GM12878 (cell line): ENCODE measurements around the gene MROH8. TPM values are rescaled to one million over a fixed set of nuclear protein-coding genes. Genes with fewer than 3 reads are reported as not detected.

Experiments
- ATAC-seq: fragments of 200-7000 bp; cut with Tn5 transposase; 3 replicates; pipeline ENCODE4 v1.9.1; 2020; ENCODE audit warnings: mild to moderate bottlenecking, moderate library complexity
- BruUV-seq: library from RNA; stranded (reverse); fragments of 400-500 nt; replicated peaks from 2 replicates; lab custom pipeline; 2021; lab: Mats Ljungman, UMichigan
- CTCF ChIA-PET: fragments of 300-600 bp; sonication (Branson Sonifier 250); formaldehyde crosslinking; extraction: SDS; loops from one replicate; lab custom pipeline; 2021; ENCODE audit warnings: inconsistent platforms; lab: Yijun Ruan, JAX
- POLR2A ChIA-PET: fragments of 350-600 bp; formaldehyde crosslinking; extraction: SDS; loops from one replicate; lab custom pipeline; 2021; ENCODE audit warnings: inconsistent platforms; lab: Charles Lee
- RAD21 ChIA-PET: fragments of 300-600 bp; sonication (Branson Sonifier 250); formaldehyde crosslinking; loops from one replicate; lab custom pipeline; 2023; ENCODE audit warnings: antibody characterized with exemption; ENCODE audit not compliant: unreplicated experiment; lab: Charles Lee
- SMC1A ChIA-PET: fragments of 300-600 bp; sonication (Branson Sonifier 250); formaldehyde crosslinking; loops from one replicate; lab custom pipeline; 2023; ENCODE audit not compliant: unreplicated experiment, uncharacterized antibody; lab: Charles Lee
- DNase-seq: peaks from one replicate; pipeline ENCODE4 v3.0.0-alpha.2; 2011; ENCODE audit warnings: low read depth, low spot score
- FAIRE-seq: peaks from 3 replicates; lab custom pipeline; 2011; peaks lifted over from hg19 to GRCh38; lab: Jason Lieb, UNC
- H2AFZ ChIP-seq: 2 replicates; pipeline ENCODE4 v1.6.0; 2011; ENCODE audit warnings: low read depth, low read length, control low read depth; ENCODE audit not compliant: control insufficient read depth
- H3K27ac ChIP-seq: 2 replicates; pipeline ENCODE4 v1.5.1; 2011; ENCODE audit warnings: control low read depth; ENCODE audit not compliant: control insufficient read depth, insufficient read depth
- H3K27me3 ChIP-seq, 2 experiments: replicated peaks in 1 of 2; 2 replicates each; pipeline versions ENCODE4 v1.6.0 to v1.6.1; 2011; ENCODE audit warnings: low read length in 1 of 2; ENCODE audit not compliant: control insufficient read depth in 2 of 2, insufficient read depth in 2 of 2
- H3K36me3 ChIP-seq, 2 experiments: 2 replicates each; pipeline ENCODE4 v1.5.1; 2011; ENCODE audit warnings: low read length in 1 of 2; ENCODE audit not compliant: control insufficient read depth in 2 of 2, insufficient read depth in 2 of 2
- H3K4me1 ChIP-seq: 2 replicates; pipeline ENCODE4 v1.6.1; 2011; ENCODE audit warnings: mild to moderate bottlenecking, low read length, moderate library complexity, mixed read lengths; ENCODE audit not compliant: control insufficient read depth, insufficient read depth
- H3K4me2 ChIP-seq: 2 replicates; pipeline ENCODE4 v1.6.0; 2011; ENCODE audit warnings: control low read depth; ENCODE audit not compliant: control insufficient read depth, insufficient read depth
- H3K4me3 ChIP-seq: fragments of 200-600 bp; sonication (generic); 2 replicates; pipeline ENCODE4 v1.5.1; 2016
- H3K79me2 ChIP-seq: 2 replicates; pipeline ENCODE4 v1.6.0; 2011; ENCODE audit warnings: low read length; ENCODE audit not compliant: control insufficient read depth, insufficient read depth
- H3K9ac ChIP-seq: 2 replicates; pipeline ENCODE4 v1.8.0; 2011; ENCODE audit warnings: low read length, control low read depth, mixed read lengths; ENCODE audit not compliant: control insufficient read depth, insufficient read depth
- H3K9me3 ChIP-seq: replicated peaks from 3 replicates; pipeline ENCODE4 v1.5.1; 2011; ENCODE audit warnings: mild to moderate bottlenecking, low read length; ENCODE audit not compliant: control insufficient read depth, insufficient read depth
- H4K20me1 ChIP-seq: 2 replicates; pipeline ENCODE4 v1.6.0; 2011; ENCODE audit not compliant: control insufficient read depth, insufficient read depth
- BCLAF1 ChIP-seq: fragments of 450-650 bp; IDR thresholded peaks from 2 replicates; pipeline ENCODE4 v1.6.1; 2017; ENCODE audit warnings: antibody characterized with exemption, mild to moderate bottlenecking, moderate library complexity
- EED ChIP-seq: sonication (generic); IDR thresholded peaks from 2 replicates; pipeline ENCODE4 v1.6.1; 2016; ENCODE audit warnings: antibody characterized with exemption, low read depth
- HDAC6 ChIP-seq: fragments of 200-600 bp; sonication (generic); IDR thresholded peaks from one replicate; pipeline ENCODE4 v1.8.0; 2017; ENCODE audit warnings: antibody characterized with exemption; ENCODE audit not compliant: unreplicated experiment
- JUND ChIP-seq: IDR thresholded peaks from 2 replicates; pipeline ENCODE4 v1.6.1; 2012; ENCODE audit warnings: low read depth, mild to moderate bottlenecking, low read length, improper control_type of control experiment, moderate library complexity
- KDM1A ChIP-seq: fragments of 200-600 bp; sonication (generic); IDR thresholded peaks from 2 replicates; pipeline ENCODE4 v1.6.1; 2016; ENCODE audit warnings: borderline replicate concordance
- NFIC ChIP-seq: IDR thresholded peaks from 2 replicates; pipeline ENCODE4 v1.6.1; 2012; ENCODE audit warnings: low read depth, mild to moderate bottlenecking, inconsistent platforms, low read length, moderate library complexity
- NR2C1 ChIP-seq: fragments of 450-650 bp; IDR thresholded peaks from 2 replicates; pipeline ENCODE4 v1.6.1; 2017; ENCODE audit warnings: antibody characterized with exemption, mild to moderate bottlenecking, moderate library complexity
- PAX5 ChIP-seq: IDR thresholded peaks from 2 replicates; pipeline ENCODE4 v1.6.1; 2011; ENCODE audit warnings: low read depth, low read length, borderline replicate concordance
- POLR2AphosphoS5 ChIP-seq: IDR thresholded peaks from 2 replicates; pipeline ENCODE4 v1.6.1; 2011; ENCODE audit warnings: mild to moderate bottlenecking, low read length, inconsistent platforms
- RUNX3 ChIP-seq: IDR thresholded peaks from 2 replicates; pipeline ENCODE4 v1.6.1; 2012; ENCODE audit warnings: low read length, inconsistent platforms
- SMAD5 ChIP-seq: IDR thresholded peaks from 2 replicates; pipeline ENCODE4 v1.6.1; 2016; ENCODE audit warnings: antibody characterized with exemption, low read depth
- SUZ12 ChIP-seq: fragments of 200-600 bp; sonication (generic); IDR thresholded peaks from one replicate; pipeline ENCODE4 v1.6.1; 2018; ENCODE audit warnings: antibody characterized with exemption, mild to moderate bottlenecking; ENCODE audit not compliant: unreplicated experiment
- YBX1 ChIP-seq: fragments of 450-650 bp; IDR thresholded peaks from 2 replicates; pipeline ENCODE4 v1.6.1; 2016; ENCODE audit warnings: antibody characterized with exemption
- WGBS: methylation state at CpG from one replicate; pipeline ENCODE4 v1.1.6; 2016; ENCODE audit warnings: low lambda C conversion rate; ENCODE audit not compliant: insufficient replicate concordance, insufficient coverage; ENCODE audit errors: missing lambda C conversion rate; 5-methylcytosine and 5-hydroxymethylcytosine counted together
- in situ Hi-C: fragments of 300-500 bp; cut with MboI; formaldehyde crosslinking; loops from 9 replicates; pipeline ENCODE4 v1.14.3; 2018; ENCODE audit warnings: mixed read lengths
- intact Hi-C: fragments of 100-400 bp; cut with micrococcal nuclease; formaldehyde crosslinking; loops from one replicate; pipeline ENCODE4 v1.14.2; 2022; ENCODE audit not compliant: unreplicated experiment
- polyA plus RNA-seq, 11 experiments: library from polyadenylated mRNA; depleted of rRNA in 4 of 11; unstranded in 6 of 11; stranded (reverse) in 5 of 11; fragments of >200 nt; fragmentation: Nextera tagmentation in 4 of 11; fragmentation: Illumina TruSeq in 1 of 11; extraction: Ambion mirVana in 4 of 11; extraction: Trizol in 1 of 11; gene quantifications; 1 replicate in 1 of 11; 2 replicates in 10 of 11; pipeline versions ENCODE4 v1.2.1 to v1.2.3, GENCODE V29; 2011 to 2016; ENCODE audit warnings: inconsistent platforms in 2 of 11, missing spikeins in 2 of 11, low read depth in 1 of 11
- total RNA-seq, 4 experiments: library from RNA; depleted of rRNA in 3 of 4; stranded (reverse); fragments of >200 nt in 3 of 4; fragmentation: Illumina TruSeq in 1 of 4; extraction: Trizol in 1 of 4; gene quantifications; 2 replicates each; pipeline versions ENCODE4 v1.2.1 to v1.2.3, GENCODE V29; 2013 to 2021
- TF ChIP-seq, protein P1 (sequence below): fragments of 450-650 bp; conservative IDR thresholded peaks from 2 replicates; pipeline ENCODE4 v1.6.1; 2017; ENCODE audit warnings: mild to moderate bottlenecking, moderate library complexity
- TF ChIP-seq, protein P2 (sequence below), 3 experiments: IDR thresholded peaks in 2 of 3; conservative IDR thresholded peaks in 1 of 3; 2 replicates each; pipeline ENCODE4 v1.5.1; 2011; ENCODE audit warnings: low read depth in 3 of 3, low read length in 3 of 3, mild to moderate bottlenecking in 3 of 3, control low read depth in 2 of 3, moderate library complexity in 2 of 3, inconsistent platforms in 1 of 3, mixed read lengths in 1 of 3; ENCODE audit not compliant: control insufficient read depth in 2 of 3, insufficient read depth in 1 of 3; ENCODE audit errors: extremely low read depth in 1 of 3

The MROH8 gene
- total and polyA plus RNA-seq, 10 of the 15 experiments (the other 5 are each of a cell fraction or from before 2014, with no cell fraction given), result 0.16 to 2.8 (median 1.8) TPM

- TF ChIP-seq BCLAF1 (no peak), HDAC6 (no peak), NR2C1 (no peak), SMAD5 (0 out of 2 replicates have a peak, but pooled peaks have one; percentile 30), SUZ12 (no peak), EED (0 out of 2 replicates have a peak, but pooled peaks have one; percentile 9), NFIC (no peak), POLR2AphosphoS5 (peak; percentile 52; the same call in 1 of the 2 replicates)
Measured at GRCh38 chr20:37095108-37095598, 84.2 kb downstream of the MROH8 start (continued).

DNA sequence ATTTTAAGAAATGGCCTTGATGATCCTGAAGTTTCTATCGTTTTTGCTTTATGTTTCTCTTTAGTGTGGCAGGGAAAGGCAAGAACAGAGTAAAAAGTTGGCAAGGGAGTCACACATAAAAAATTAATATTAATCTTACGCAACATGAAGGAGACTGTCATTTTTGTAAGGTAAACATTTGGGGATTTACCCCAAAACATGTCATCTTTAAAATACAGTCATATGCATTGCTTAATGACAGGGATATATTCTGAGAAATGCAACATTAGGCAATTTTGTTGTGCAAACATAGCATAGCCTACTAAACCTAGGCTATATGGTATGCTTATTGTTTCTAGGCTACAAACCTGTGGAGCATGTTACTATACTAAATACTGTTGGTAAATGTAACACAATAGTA is 88.9 kb downstream of the MROH8 start:
- in situ Hi-C loops (no loop called here), intact Hi-C loops (loop anchor here (5.0 to 10.0 kb wide), 2 partner anchors 138 to 1346 kb away; partner anchors contain the start of genes RBM39 and SAMHD1)
- Histone ChIP-seq H3K9ac (no peak overlapping the region), H3K79me2 (peaks cover 47% of the 10 kb centered on the region), H3K4me3 (no peak overlapping the region), H3K4me2 (no peak overlapping the region), H2AFZ (no peak overlapping the region), H3K9me3 (no peaks in the 10 kb centered on the region), H3K36me3 (peaks cover 0 to 5% of the 10 kb centered on the region in 2 experiments; a peak in 2 of 4 replicates), H3K4me1 (peaks cover 8% of the 10 kb centered on the region), H3K27ac (no peak overlapping the region), H4K20me1 (no peaks in the 10 kb centered on the region), H3K27me3 (no peaks in the 10 kb centered on the region)
- DNase-seq (no peak), ATAC-seq (no peak), FAIRE-seq (no peak)
- TF ChIP-seq KDM1A (no peak), PAX5 (no peak), SMAD5 (no peak), RUNX3 (no peak), YBX1 (no peak), JUND (no peak)
- TF ChIP-seq, protein P1, sequence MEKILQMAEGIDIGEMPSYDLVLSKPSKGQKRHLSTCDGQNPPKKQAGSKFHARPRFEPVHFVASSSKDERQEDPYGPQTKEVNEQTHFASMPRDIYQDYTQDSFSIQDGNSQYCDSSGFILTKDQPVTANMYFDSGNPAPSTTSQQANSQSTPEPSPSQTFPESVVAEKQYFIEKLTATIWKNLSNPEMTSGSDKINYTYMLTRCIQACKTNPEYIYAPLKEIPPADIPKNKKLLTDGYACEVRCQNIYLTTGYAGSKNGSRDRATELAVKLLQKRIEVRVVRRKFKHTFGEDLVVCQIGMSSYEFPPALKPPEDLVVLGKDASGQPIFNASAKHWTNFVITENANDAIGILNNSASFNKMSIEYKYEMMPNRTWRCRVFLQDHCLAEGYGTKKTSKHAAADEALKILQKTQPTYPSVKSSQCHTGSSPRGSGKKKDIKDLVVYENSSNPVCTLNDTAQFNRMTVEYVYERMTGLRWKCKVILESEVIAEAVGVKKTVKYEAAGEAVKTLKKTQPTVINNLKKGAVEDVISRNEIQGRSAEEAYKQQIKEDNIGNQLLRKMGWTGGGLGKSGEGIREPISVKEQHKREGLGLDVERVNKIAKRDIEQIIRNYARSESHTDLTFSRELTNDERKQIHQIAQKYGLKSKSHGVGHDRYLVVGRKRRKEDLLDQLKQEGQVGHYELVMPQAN, result no peak
- TF ChIP-seq, protein P2, sequence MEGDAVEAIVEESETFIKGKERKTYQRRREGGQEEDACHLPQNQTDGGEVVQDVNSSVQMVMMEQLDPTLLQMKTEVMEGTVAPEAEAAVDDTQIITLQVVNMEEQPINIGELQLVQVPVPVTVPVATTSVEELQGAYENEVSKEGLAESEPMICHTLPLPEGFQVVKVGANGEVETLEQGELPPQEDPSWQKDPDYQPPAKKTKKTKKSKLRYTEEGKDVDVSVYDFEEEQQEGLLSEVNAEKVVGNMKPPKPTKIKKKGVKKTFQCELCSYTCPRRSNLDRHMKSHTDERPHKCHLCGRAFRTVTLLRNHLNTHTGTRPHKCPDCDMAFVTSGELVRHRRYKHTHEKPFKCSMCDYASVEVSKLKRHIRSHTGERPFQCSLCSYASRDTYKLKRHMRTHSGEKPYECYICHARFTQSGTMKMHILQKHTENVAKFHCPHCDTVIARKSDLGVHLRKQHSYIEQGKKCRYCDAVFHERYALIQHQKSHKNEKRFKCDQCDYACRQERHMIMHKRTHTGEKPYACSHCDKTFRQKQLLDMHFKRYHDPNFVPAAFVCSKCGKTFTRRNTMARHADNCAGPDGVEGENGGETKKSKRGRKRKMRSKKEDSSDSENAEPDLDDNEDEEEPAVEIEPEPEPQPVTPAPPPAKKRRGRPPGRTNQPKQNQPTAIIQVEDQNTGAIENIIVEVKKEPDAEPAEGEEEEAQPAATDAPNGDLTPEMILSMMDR (IDR thresholded peaks at IDR 0.05 in 2 of 3, conservative IDR thresholded peaks at IDR 0.05 in 1 of 3; ENCODE audit: control insufficient read depth in 2 of 3, extremely low read depth in 1 of 3, insufficient read depth in 1 of 3, low read depth in 3 of 3, low read length in 3 of 3), result no peak
- CTCF ChIA-PET, result interaction anchor here (1.0 kb wide), 2 partner anchors 82 to 281 kb away, joined by 3 read pairs; no protein-coding TSS in a partner anchor
- POLR2A ChIA-PET, result no interaction called here
- 69% methylated on average over 2 of the region's 2 CpGs for WGBS
- RAD21 ChIA-PET, result no interaction called here
- BruUV-seq, result no TSS peak
- SMC1A ChIA-PET, result interaction anchor here (1.2 kb wide), 1 partner anchor 45 kb away, joined by 3 read pairs; no protein-coding TSS in a partner anchor
